NCI-H1417 treated with DMSO at 0.1 percent for 48 hours (cell line): Measurements from ENCODE around the gene OSBPL2.

Experiments
- DNase-seq: peaks from one replicate; lab custom pipeline; 2025; lab: John Stamatoyannopoulos, UW

The OSBPL2 gene

GRCh38 chr20:62258499-62259293, 20.4 kb downstream of the OSBPL2 start:
- DNase-seq = no peak

- DNase-seq = no peak
Observed at GRCh38 chr20:62259294-62259565, 20.9 kb downstream of the OSBPL2 start.

- no peak for DNase-seq
Observed at GRCh38 chr20:62262064-62262463, 23.7 kb downstream of the OSBPL2 start.

- DNase-seq = no peak
Observed at GRCh38 chr20:62263396-62263795, 25.1 kb downstream of the OSBPL2 start.

- DNase-seq = no peak
Observed at GRCh38 chr20:62265365-62265764, 27.0 kb downstream of the OSBPL2 start.

- DNase-seq = no peak
Observed at GRCh38 chr20:62266340-62266739, 28.0 kb downstream of the OSBPL2 start.

GRCh38 chr20:62266851-62267250, 28.5 kb downstream of the OSBPL2 start:
- DNase-seq = no peak

- no peak for DNase-seq
Observed at GRCh38 chr20:62267543-62267942, 29.2 kb downstream of the OSBPL2 start.

GRCh38 chr20:62268228-62268900, 30.0 kb downstream of the OSBPL2 start:
- no peak for DNase-seq

- DNase-seq = no peak
Observed at GRCh38 chr20:62269378-62269777, 31.1 kb downstream of the OSBPL2 start.

GRCh38 chr20:62269871-62270270, 31.6 kb downstream of the OSBPL2 start:
- no peak for DNase-seq

GRCh38 chr20:62272200-62272599, 33.9 kb downstream of the OSBPL2 start:
- DNase-seq = no peak

- no peak for DNase-seq
Observed at GRCh38 chr20:62273416-62273815, 35.1 kb downstream of the OSBPL2 start.

GRCh38 chr20:62274332-62274950, 36.1 kb downstream of the OSBPL2 start:
- DNase-seq = no peak

GRCh38 chr20:62275219-62275618, 36.9 kb downstream of the OSBPL2 start:
- DNase-seq = no peak

- DNase-seq = no peak
Observed at GRCh38 chr20:62276439-62276838, 38.1 kb downstream of the OSBPL2 start.

- no peak for DNase-seq
Observed at GRCh38 chr20:62277253-62277652, 38.9 kb downstream of the OSBPL2 start.

GRCh38 chr20:62280303-62280702, 42.0 kb downstream of the OSBPL2 start:
- no peak for DNase-seq

GRCh38 chr20:62281161-62281933, 43.0 kb downstream of the OSBPL2 start:
- DNase-seq = no peak

GRCh38 chr20:62282103-62282502, 43.8 kb downstream of the OSBPL2 start:
- no peak for DNase-seq

GRCh38 chr20:62282877-62283503, 44.7 kb downstream of the OSBPL2 start:
- no peak for DNase-seq

- DNase-seq = no peak
Observed at GRCh38 chr20:62284448-62284847, 46.1 kb downstream of the OSBPL2 start.
